GM10266 (cell line): ENCODE results near the gene TRIM4.

Experiments
- DNase-seq: peaks from one replicate; pipeline ENCODE4 v3.0.0; 2012; ENCODE audit errors: extremely low spot score
- CTCF ChIP-seq: IDR thresholded peaks from 2 replicates; pipeline ENCODE4 v1.5.1; 2012; ENCODE audit warnings: mild to moderate bottlenecking, low read depth; ENCODE audit not compliant: control insufficient read depth, insufficient read depth; ENCODE audit errors: missing control alignments

Gene TRIM4

GRCh38 chr7:99855236-99855635 lies 64.1 kb downstream of the TRIM4 start:
- no peak for DNase-seq
- no peak for TF ChIP-seq CTCF

- DNase-seq = no peak
- TF ChIP-seq CTCF = no peak
Observed at GRCh38 chr7:99848420-99849216, 70.7 kb downstream of the TRIM4 start.

- no peak for TF ChIP-seq CTCF
- DNase-seq = no peak
Observed at GRCh38 chr7:99844328-99844727, 75.0 kb downstream of the TRIM4 start.

- no peak for TF ChIP-seq CTCF
Observed at GRCh38 chr7:99843808-99844207, 75.5 kb downstream of the TRIM4 start.

GRCh38 chr7:99842926-99843325 lies 76.4 kb downstream of the TRIM4 start:
- no peak for DNase-seq
- TF ChIP-seq CTCF = no peak

More at GRCh38 chr7:99843808-99844207, 75.5 kb downstream of the TRIM4 start:
- DNase-seq = no peak
